Muscle of leg (tissue), 11 donors: ENCODE results near the gene HVCN1. TPM values are rescaled to one million over a fixed set of nuclear protein-coding genes. Genes with fewer than 3 reads are reported as not detected.

Experiments used
- DNase-seq: peaks from one replicate; pipeline ENCODE4 v3.0.0; 2013
- H3K27ac ChIP-seq: one replicate; pipeline ENCODE4 v1.5.1; 2013; ENCODE audit warnings: mild to moderate bottlenecking, low read length, control low read depth
- H3K27me3 ChIP-seq: one replicate; pipeline ENCODE4 v1.6.1; 2013; ENCODE audit warnings: low read length; ENCODE audit not compliant: control insufficient read depth, insufficient read depth
- H3K36me3 ChIP-seq: one replicate; pipeline ENCODE4 v1.6.1; 2013; ENCODE audit warnings: low read length; ENCODE audit not compliant: control insufficient read depth, insufficient read depth
- H3K4me1 ChIP-seq: one replicate; pipeline ENCODE4 v1.6.1; 2013; ENCODE audit warnings: low read length; ENCODE audit not compliant: control insufficient read depth, insufficient read depth
- H3K4me3 ChIP-seq: one replicate; pipeline ENCODE4 v1.5.1; 2013; ENCODE audit warnings: low read length, control low read depth
- H3K9me3 ChIP-seq: replicated peaks from 2 replicates; pipeline ENCODE4 v1.6.1; 2013; ENCODE audit warnings: low read depth, low read length; ENCODE audit not compliant: control insufficient read depth
- WGBS: methylation state at CpG from one replicate; pipeline ENCODE4 v1.1.5; 2013; ENCODE audit warnings: missing lambda C conversion rate; ENCODE audit not compliant: insufficient coverage; 5-methylcytosine and 5-hydroxymethylcytosine counted together
- polyA plus RNA-seq, 8 donors: library from polyadenylated mRNA; unstranded; fragments of 120-200 nt; gene quantifications; one replicate each; pipeline versions ENCODE4 v1.2.1 to v1.2.3, GENCODE V29; 2013; ENCODE audit warnings: inconsistent platforms in 1 of 8, low replicate concordance in 1 of 8; ENCODE audit not compliant: insufficient read length in 8 of 8, insufficient read depth in 1 of 8
- total RNA-seq: library from RNA; stranded (reverse); fragments of 120-200 nt; gene quantifications from one replicate; pipeline ENCODE4 v1.2.4, GENCODE V29; 2013

The HVCN1 gene
- total and polyA plus RNA-seq, 9 donors = 4.6 to 7.5 (median 5.8) TPM

- no peak overlapping the region for H3K27ac ChIP-seq
- H3K36me3 ChIP-seq = no peaks in the 10 kb centered on the region
- no peak for DNase-seq
- H3K27me3 ChIP-seq = no peaks in the 10 kb centered on the region
- no peak overlapping the region for H3K4me3 ChIP-seq
- no peaks in the 10 kb centered on the region for H3K9me3 ChIP-seq
- H3K4me1 ChIP-seq = peaks cover 7% of the 10 kb centered on the region
- WGBS = 80% methylated on average over 1 of the region's 5 CpGs
Measured at GRCh38 chr12:110702081-110702480, 13.2 kb upstream of the HVCN1 start.

DNA sequence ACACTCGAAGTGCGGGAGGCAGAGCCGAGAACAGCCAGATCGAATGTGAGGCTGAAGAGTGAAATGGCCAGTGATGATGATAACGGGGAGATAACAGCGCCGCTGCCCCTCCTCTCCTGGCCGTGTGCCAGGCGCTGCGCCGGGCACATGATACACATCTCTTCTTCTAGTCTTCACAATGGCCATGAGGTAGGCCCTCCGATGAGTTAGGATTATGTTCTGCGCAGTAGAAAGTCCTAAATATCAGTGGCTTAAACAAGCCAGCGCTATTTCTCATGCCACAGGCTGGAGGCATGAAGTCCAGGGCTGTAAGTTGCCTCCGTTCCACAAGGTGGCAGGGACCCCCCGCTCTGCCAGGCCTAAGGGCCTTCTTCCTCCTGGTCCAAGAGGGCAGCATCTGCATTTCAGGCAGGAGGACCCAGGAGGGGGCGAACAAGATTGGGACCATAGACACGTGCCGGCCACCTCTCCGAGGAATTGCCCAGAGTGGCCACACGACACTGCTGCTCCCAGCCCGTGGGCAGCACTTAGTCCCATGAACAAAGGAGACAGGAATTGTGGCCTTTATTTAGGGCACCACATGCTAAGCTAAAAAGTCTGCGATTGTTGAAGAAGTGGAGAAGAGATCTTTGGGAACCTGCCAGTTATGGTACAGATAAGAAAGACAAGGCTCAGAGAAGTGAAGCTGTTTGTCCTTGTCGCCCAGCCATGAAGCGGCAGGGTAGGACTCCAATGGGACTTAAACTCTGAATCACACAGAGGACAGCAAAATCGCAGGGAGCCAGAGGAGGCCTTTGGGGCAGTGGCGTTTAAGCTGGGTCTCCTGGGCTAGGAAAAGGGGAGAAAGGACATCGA lies 10.9 kb upstream of the HVCN1 start:
- H3K9me3 ChIP-seq = no peaks in the 10 kb centered on the region
- no peaks in the 10 kb centered on the region for H3K27me3 ChIP-seq
- no peak for DNase-seq
- WGBS = 86% methylated on average over 14 of the region's 28 CpGs
- no peaks in the 10 kb centered on the region for H3K36me3 ChIP-seq
- H3K4me1 ChIP-seq = peaks cover 7% of the 10 kb centered on the region
- no peak overlapping the region for H3K27ac ChIP-seq
- no peak overlapping the region for H3K4me3 ChIP-seq

DNA sequence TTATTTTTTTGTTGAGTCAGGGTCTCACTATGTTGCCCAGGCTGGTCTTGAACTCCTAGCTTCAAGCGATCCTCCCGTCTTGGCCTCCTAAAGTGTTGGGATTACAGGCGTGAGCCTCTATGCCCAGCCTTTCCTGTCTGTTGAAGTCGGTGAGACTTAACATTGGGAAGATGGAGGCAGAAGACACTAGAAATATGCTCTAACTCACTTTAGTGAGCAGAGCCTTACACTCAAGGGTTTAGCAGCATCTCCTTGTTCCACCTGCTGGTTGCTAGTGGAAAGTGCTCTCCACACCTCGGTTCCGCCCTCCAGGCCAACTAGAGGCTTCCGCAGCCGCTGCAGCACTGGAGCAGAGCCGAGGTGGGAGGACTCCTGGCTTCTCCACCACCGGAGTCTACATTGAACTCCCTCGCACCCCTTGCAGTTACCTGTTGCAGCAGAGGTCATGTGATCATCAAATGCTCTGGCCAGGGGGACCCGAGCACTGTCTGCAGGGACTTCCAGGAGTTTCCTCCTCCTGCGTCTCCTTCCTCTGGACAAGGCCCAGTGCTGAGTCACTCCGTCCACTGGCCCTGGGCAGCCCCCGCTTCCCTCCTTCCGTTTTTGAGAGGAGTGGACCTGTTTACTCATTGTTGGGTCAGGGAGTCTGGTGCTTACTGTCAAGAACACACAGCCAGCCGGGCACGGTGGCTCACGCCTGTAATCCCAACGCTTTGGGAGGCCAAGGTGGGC lies 9.4 kb upstream of the HVCN1 start:
- H3K4me3 ChIP-seq = no peak overlapping the region
- H3K9me3 ChIP-seq = no peaks in the 10 kb centered on the region
- no peaks in the 10 kb centered on the region for H3K36me3 ChIP-seq
- WGBS = 27% methylated on average over 12 of the region's 20 CpGs
- no peak overlapping the region for H3K27ac ChIP-seq
- H3K4me1 ChIP-seq = peaks cover 7% of the 10 kb centered on the region
- DNase-seq = peak; percentile 90
- H3K27me3 ChIP-seq = no peaks in the 10 kb centered on the region

DNA sequence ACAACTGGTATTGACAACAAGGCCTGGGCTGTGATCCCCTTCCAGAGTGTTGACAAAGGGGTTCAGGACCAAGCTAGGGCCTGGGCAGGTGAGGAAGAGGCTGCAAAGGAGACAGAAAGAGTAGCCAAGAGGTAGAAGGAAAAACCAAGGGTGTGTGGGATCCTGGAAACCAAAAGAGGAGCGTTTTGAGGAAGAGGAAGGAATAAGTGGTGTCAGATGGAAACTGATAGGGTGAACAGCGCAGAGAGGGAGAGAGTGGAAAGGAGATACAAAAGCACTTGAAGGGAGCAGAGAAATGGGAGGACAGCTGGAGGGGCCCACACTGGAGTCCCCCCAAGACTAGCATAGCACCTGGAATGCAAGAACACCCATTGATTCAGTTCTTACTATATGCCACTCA lies 8.3 kb upstream of the HVCN1 start:
- WGBS = 70% methylated on average over 1 of the region's 2 CpGs
- no peak overlapping the region for H3K27ac ChIP-seq

DNA sequence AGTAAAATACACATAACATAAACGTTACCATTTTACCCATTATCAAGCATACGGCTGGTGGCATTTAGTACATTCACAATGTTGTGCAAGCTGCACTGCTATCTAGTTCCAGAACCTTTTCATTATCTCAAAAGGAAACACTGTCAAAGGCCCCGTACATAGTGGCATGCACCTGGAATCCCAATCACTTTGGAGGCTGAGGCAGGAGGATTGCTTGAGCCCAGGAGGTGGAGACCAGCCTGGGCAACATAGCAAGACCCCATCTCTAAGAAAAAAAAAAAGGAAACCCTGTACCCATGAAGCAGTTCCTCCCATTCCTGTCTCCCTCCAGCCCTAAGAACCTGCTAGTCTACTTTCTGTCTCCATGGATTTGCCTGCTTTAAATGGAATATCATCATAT lies 7.4 kb upstream of the HVCN1 start:
- Histone ChIP-seq H3K27ac (no peak overlapping the region), H3K27me3 (no peaks in the 10 kb centered on the region), H3K9me3 (no peaks in the 10 kb centered on the region), H3K4me1 (peaks cover 7% of the 10 kb centered on the region), H3K36me3 (no peaks in the 10 kb centered on the region), H3K4me3 (no peak overlapping the region)
- no peak for DNase-seq
- no CpG with 5 or more reads among the region's 3 CpGs for WGBS

More for the DNA sequence above, 8.3 kb upstream of the HVCN1 start:
- Histone ChIP-seq H3K4me1 (peaks cover 7% of the 10 kb centered on the region), H3K27me3 (no peaks in the 10 kb centered on the region), H3K4me3 (no peak overlapping the region), H3K36me3 (no peaks in the 10 kb centered on the region), H3K9me3 (no peaks in the 10 kb centered on the region)
- no peak for DNase-seq

- Histone ChIP-seq H3K4me1 (peaks cover 15% of the 10 kb centered on the region), H3K27ac (peak overlapping the region; percentile 44), H3K27me3 (no peaks in the 10 kb centered on the region), H3K36me3 (no peaks in the 10 kb centered on the region), H3K4me3 (no peak overlapping the region), H3K9me3 (no peaks in the 10 kb centered on the region)
- WGBS = 74% methylated on average over 10 of the region's 12 CpGs
- peak; percentile 59 for DNase-seq
Measured at GRCh38 chr12:110694330-110694901, 5.5 kb upstream of the HVCN1 start.

- Histone ChIP-seq H3K27me3 (no peaks in the 10 kb centered on the region), H3K4me3 (no peak overlapping the region), H3K27ac (no peak overlapping the region), H3K9me3 (no peaks in the 10 kb centered on the region), H3K36me3 (no peaks in the 10 kb centered on the region), H3K4me1 (peaks cover 12% of the 10 kb centered on the region)
- DNase-seq = peak; percentile 59
- WGBS = 14% methylated on average over 2 of the region's 7 CpGs
Measured at GRCh38 chr12:110693731-110694130, 4.8 kb upstream of the HVCN1 start.

DNA sequence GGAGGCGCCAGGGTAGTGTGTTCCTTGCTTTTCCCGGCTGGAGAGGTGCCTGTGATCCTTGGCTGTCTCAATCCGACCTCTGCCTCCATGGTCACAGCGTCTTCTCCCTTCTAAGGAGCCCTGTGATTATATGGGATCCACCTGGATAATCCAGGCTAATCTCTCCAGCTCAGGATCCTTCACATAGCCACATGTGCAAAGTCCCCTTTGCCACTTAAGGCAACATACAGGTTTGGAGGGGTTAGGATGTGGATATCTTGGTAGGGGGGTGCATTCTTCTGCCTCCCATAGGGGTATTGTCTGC lies 1.2 kb upstream of the HVCN1 start:
- Histone ChIP-seq H3K36me3 (no peaks in the 10 kb centered on the region), H3K27ac (no peak overlapping the region), H3K27me3 (peaks cover 6% of the 10 kb centered on the region), H3K4me1 (peaks cover 16% of the 10 kb centered on the region), H3K9me3 (no peaks in the 10 kb centered on the region), H3K4me3 (no peak overlapping the region)
- no CpG with 5 or more reads among the region's 4 CpGs for WGBS
- no peak for DNase-seq

GRCh38 chr12:110689281-110690126 lies 589 bp upstream of the HVCN1 start:
- peak; percentile 76 for DNase-seq
- Histone ChIP-seq H3K36me3 (no peaks in the 10 kb centered on the region), H3K27me3 (peaks cover 6% of the 10 kb centered on the region), H3K4me3 (peak overlapping the region; percentile 69), H3K9me3 (no peaks in the 10 kb centered on the region), H3K27ac (peak overlapping the region; percentile 67), H3K4me1 (peaks cover 16% of the 10 kb centered on the region)
- 0% methylated on average over 10 of the region's 38 CpGs for WGBS
